GM20431 (cell line): ENCODE data around the gene LMX1A.

ENCODE experiments used
- in situ Hi-C: fragments of 300-500 bp; cut with MseI, MboI; formaldehyde crosslinking; loops from one replicate; pipeline ENCODE4 v1.15.0; 2020; ENCODE audit warnings: low sequenced_read_pairs; ENCODE audit not compliant: unreplicated experiment

The LMX1A gene

DNA sequence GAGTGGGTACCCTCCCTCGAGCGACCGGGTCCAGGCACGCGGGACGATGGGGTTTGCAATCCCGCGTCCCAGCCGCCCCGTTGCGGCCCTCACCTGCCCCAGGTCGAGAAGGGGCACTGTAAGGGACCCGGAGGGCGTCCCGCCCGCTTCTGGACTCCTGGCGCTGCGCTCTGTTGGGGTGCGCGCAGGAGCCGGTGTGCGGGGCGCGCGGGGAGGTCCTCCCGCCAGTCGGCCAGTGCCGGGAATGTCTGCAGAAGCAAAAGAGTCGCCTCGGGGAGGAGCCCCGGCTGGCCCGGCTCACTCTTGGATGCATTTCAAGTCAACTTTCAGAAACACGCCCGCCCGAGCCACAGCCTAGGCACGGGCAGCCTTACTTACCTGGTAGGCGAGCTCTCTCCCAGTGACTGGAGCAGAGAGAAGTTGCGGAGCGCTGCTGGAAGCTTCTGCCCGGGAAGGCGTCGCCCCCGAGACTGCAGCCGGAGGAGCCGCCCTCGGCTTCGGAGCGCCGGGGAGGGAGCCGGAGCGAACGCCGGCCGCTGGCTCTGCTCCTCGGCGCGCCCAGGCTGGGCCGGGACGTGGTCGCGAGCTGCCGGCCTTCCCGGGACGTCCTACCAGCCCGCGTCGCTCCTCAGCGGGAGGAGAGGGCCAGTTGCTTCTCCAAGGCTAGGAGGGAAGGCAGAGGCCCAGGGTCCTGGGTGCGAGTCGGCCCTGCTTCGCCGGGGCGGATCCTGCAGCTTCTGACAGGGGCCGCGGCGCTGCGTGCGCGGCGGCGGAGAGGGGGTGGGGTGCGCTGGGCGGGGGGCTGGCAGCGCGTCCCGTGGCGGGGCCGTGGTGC is at the start of gene LMX1A:
LMX1A (minus strand) TSS at position 739 of the 835 bp plus-strand sequence. CDS start 1,156 bp downstream, outside the sequence.
- in situ Hi-C loops: no loop called here

DNA sequence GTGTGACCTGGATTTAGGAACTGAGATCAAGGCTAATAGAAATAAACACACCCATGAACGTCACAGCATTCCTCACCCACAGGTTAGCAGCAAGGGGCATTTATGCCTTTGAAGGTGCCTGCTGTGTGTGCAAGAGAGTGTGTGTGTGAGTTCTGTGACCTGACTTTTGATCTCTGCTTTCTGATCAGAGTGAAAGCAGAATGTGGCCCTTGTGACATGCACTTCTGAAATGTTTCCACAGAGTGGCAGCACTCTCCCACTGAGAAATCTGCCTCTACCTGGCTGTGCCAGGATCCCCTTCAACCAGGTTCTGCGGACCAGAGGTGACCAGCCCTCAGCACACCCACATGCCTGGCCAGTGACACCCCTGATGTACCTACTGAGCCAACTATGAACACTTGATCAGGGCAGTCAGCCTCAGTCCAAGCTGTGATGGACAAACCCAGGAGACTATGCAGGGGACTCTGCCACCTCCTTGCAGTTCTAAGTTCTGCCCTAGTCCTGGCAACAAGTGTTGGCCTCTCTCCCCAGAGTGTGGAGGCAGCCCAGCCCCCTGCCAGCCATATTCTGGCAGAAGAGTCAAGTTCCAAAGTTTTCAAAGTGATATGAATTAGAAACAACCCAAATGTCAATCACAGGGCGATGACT is 47.4 kb upstream of the LMX1A start:
- in situ Hi-C loops: no loop called here

DNA sequence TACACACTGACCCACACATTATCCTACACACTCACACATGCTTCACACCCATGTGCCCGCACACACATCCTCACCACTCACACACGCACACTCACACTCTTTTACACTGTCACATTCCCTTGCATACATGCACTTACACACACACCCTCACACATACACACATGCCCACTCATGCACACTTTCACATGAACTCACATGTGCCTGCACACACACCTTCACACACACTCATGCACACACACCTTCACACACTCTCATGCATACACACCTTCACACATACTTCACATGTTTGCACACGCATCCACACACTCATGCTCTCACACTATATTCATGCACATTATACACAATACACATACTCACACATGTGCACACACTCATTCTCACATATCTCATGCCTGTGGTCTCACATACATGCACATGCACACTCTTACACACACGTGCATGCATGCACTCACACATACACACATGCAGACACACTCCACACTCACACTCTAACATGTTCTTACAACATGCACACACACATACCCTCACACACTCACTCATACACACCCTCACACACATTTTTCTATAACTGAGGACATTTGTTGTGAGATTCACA is 46.1 kb upstream of the LMX1A start:
- in situ Hi-C loops: no loop called here

DNA sequence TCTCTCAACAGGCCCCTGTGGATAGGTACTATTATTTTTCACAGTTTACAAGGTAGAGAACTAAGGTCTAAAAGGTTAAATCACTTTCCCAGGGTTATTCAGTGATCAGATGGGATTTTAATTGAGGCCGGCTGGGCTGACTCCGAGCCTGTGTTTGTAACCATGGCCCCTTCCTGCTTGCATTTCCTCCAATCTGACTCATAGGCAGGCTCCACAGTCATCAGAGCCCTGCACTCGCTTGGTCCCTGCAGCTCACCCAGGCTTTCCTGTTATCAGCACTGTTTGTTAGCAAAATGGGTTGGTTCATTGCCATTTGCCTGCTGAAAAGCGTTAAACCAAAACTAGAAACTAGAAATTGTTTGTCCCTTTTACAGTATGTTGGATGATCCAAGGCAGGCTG is 41.4 kb upstream of the LMX1A start:
- in situ Hi-C loops: loop anchor here (25.0 kb wide), 1 partner anchor 514 kb away; no protein-coding TSS in a partner anchor

DNA sequence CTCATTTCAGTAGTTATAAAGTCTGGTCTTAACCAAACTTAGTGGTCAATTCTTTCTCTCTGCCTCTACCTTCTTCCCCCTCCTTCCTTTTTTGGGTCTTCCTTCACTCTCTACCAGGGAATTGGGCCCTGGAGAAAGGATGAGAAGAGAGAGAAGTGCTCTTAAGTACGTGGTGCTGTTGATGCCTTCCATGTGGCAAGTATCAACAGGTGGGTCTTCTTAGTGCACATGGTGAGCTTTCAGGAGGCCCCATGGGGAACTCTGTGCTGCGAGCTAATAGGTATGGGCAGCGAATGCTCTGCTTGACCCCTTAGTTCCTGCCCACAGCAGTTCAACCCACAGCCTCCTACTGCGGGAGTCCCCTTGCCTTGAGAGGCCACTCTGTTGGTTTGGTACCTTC is 39.4 kb upstream of the LMX1A start:
- in situ Hi-C loops: loop anchor here (25.0 kb wide), 1 partner anchor 516 kb away; no protein-coding TSS in a partner anchor

DNA sequence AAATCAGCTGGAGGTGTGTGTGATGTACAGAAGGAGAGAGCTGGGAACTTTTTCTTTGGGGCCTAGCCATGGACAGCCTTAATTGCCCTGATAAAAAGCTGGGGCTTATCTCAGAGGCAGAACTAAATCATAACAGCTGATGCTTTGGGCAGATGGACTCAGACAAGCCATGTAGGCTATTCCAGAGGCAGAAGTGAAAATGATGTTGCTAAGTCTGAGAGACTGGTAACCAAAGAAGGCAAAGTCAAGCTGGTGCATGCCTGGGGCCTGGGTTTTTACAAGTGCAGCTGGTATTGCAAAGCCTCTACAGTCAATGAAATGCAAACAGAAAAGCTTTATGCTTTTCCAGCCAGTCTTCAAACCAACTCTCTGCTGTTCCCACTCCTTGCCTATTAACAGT is 39.0 kb upstream of the LMX1A start:
- in situ Hi-C loops: loop anchor here (25.0 kb wide), 1 partner anchor 517 kb away; no protein-coding TSS in a partner anchor

DNA sequence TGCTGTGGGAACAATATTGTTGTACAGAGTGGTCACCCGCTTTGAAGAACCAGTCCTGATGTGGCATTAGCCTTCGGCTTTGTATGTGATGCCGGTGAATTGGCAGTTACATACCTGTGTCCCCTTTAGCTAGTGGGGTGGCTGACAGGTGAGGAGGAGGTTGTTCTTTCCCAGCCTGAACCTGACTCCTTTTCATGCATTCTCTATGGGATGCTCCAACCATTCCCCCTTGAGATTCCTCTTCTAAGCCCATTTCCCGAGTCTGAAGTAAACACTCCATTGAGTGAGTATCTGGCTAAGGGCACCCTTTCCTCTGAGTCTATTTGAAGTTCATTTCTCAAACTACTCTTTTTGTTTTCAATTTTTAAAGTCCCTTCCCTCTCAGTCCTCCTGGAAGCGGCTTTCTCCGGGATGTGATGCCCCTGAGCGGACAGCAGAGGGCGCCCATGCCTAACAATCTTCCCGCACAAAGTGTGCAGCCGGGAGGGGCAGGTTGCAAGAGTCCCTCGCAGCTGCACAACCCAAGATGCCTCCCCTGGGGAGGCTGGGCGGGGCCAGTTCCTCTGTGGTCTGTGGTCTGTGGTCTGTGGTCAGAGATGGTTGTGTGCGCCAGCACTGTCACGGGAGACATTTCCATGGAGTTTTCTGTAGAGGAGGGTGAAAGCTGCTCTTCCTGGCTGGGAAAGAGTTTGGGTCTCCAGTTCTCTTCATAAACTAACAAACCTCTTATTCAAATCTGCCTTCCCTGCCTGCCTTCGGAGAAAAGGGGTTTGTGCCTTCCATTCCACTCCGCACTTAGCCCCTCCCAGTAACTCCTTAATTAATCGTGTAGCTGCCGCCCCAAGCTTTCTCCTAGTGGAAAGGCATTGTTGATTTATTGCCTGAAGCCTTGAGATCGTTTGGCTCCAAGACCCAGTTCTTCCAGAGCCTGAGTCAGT is 36.4 kb upstream of the LMX1A start:
- in situ Hi-C loops: loop anchor here (5.0 to 25.0 kb wide), 2 partner anchors 199 to 519 kb away; no protein-coding TSS in a partner anchor

DNA sequence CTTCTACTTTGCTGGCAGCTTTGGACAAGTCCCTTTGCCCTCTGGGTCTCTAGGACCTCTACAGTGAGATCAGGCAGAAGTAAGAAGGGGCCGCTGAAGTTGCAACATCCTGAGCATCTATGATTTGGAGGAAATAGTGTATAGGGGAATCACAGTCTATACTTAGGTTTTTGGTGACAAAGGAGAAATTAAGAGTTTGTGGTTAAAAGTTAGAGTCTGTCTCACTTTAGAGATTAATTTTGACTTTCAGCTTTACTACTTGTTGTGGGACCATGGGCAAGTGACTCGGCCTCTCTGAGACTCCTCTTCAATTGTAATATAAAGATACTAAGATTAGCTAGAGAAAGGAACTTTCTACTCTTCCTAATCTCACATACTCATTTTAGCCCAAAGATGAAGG is 33.1 kb upstream of the LMX1A start:
- in situ Hi-C loops: loop anchor here (5.0 to 25.0 kb wide), 2 partner anchors 203 to 523 kb away; no protein-coding TSS in a partner anchor

DNA sequence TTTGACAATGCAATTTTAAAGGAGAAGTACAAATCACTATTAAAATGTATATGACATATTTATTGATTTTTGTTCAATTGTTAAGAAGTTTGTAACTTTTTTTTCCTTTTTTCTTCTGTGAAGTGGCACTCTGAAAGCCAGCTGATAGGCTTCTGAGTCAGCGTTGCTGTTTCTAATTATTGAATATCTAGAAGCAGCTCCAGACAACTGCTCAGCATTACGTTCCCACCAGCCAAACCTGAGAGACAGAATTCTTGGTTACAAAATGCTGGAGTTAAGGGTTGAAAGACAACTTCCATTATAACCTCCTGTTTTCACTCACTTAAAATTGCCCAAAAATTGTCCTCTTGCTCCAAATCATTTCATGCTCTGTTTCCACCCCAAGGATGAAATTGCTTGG is 31.4 kb upstream of the LMX1A start:
- in situ Hi-C loops: loop anchor here (25.0 kb wide), 1 partner anchor 524 kb away; no protein-coding TSS in a partner anchor

DNA sequence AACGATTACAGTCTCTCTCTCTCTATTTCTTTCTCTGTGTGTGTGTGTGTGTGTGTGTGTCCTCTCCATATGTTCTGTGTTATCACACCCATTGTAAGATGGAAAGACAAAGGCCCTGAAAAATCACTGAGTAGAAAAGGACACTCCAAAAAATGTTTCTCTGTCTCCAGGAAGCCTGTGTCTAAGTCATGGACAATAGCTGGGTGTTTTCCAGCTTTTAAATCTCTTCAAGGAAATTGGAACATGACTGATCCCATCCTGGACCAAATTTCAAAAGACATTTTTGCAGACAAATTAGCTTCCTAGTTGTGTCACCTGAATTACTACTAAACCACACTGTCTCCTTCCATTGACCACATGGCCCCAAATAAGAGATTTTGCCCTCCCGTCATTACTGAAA is 31.0 kb upstream of the LMX1A start:
- in situ Hi-C loops: loop anchor here (25.0 kb wide), 1 partner anchor 525 kb away; no protein-coding TSS in a partner anchor

DNA sequence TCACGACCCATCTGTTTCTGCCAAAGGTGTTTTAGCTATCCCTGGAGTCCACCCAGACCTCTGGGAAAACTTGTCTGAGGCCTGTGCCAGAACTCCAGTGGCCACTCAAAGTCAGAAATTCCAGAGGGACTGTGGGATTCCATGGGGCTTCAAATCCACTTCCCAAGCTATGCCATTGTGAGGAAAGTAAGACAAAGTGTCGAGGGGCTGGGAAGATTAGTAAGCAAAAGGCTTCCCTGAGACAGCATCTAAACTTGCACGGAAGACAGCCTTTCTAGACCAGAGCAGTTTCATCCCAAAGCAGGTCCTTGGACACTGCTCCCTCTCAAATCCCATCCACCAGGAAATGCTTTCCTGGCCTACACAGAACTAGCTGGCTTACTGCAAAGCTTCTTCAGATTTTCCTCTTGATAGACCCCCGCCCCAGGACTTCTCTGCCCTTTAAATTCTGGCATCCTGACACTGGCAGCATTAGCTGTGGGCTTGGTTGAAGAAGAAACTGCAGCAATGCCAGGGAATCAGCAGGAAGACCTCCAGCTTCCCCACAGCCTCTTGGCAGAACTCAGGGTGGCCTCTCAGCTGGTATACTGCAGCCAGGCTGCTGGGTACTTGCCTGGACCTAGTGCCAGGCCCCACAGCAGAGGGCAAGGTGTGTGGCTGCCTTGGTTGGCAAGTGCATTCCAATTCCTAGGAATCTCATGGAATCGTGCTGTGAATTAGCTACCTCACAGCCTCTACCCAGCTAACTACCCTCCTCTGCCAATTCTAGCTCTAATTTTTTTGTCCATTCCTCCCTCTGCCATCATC is 27.3 kb upstream of the LMX1A start:
- in situ Hi-C loops: loop anchor here (25.0 kb wide), 1 partner anchor 528 kb away; no protein-coding TSS in a partner anchor

DNA sequence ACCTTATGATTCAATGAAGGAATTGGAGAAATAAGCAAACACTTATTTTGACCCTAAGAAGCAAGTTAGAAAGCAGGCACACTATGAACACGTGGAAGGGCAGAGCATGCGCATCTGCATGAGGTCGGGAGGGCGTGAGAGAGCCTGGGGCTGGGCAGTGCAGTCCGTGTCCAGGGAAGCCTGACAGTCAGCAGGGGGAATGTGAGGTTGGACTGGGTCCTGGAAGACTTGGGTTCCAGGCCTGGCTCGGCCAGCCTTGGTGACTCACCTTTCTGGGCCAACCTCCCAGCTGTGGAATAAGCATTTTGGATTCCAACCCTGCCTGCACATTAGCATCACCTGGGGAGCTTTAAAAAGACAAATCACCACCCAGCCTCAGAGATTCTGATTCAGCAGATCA is 26.6 kb upstream of the LMX1A start:
- in situ Hi-C loops: loop anchor here (25.0 kb wide), 1 partner anchor 529 kb away; no protein-coding TSS in a partner anchor

DNA sequence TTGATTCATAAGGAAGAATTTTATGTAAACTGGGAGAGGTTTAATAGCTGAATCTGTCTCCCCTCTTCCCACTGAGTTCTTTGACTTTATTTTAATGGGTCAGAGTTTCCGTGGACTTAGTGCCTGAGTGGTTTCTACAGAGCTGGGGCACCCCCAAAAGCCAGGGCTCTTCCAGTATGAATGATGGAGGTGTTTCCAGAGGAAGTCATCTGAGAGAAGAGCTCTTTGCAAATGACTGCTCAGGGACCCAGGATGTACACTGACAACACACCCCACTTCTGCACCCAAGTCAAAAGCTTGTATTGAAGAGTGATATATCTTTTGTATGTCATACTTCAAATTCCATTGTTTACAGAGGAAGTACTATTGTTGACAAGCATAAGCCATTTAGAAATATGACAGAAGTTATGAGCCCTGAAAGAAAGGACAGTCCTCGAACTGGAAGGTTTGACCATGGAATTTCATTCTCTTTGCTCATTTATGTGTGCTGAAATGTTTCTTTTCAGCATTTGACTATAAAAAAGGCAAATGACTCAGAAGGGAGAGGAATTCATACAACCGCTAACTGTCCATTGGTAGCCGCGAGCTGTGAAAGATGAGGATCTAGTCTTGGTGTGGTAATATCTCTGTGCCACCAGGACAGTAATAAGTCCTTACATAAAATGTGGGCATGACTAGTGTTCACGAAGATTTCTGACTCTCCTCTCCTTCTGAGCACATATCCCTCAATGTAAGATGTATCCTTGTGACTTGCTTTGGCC is 25.4 kb upstream of the LMX1A start:
- in situ Hi-C loops: loop anchor here (25.0 kb wide), 1 partner anchor 530 kb away; no protein-coding TSS in a partner anchor

DNA sequence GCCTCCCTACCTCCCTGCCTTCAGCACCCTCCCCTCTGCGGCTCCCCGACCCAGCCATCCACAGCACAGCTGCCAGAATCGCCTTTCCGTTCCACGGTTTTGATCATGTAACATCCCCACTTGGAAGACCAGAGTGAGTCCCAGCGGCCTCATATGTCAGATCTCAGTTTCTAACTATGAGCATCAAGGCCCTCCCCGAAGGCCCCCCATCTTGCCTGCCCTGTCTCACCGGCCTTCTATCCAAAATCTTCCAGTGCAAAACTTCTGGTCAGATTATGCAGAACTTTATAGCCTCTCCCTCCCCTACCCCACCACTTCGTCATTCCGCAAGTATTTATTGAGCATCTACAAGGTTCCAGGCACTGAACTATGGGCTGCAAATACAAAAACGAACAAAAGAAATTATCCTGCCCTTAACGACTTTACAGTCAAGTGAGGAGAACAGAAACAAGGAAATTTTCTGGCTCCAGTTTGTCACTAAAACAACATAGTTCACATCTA is 20.3 kb upstream of the LMX1A start:
- in situ Hi-C loops: loop anchor here (25.0 kb wide), 1 partner anchor 535 kb away; no protein-coding TSS in a partner anchor

DNA sequence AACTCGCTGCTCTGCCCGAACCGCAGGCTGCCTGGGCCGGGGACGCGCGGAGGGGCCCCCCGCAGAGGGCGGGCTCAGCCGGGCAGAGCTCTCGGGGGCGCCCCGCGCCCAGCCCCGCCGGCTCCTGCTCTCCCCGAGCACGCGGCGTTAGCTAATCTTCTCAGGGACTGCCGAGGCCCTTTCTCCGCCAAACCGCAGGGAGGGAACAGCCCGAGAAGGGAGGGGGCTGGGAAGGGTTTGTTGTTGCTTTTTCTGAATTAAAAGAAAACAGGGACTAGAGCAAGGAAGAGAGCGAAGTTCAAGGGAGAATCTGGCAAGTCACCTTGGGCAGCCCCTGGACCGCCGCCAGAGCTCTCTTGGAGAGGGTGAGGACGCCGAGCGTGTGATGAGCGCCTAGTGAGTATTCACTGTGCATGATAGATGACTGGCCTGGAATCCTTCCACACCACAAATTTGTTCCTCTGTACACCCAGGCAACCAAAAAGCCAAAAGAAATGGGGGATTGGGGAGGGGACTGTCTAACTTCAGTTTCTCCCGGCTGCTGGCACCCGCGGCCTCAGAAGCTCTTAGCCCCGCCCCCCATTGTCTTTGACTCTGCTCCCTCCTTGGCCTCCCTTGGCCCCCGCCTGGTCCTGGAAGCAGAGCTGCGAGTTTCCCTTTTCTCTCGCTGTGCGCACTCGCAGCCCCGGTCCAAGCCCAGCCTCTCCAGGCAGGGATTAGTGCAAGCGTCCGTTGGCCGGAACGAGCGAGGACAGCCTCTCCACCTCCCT is 19.7 kb upstream of the LMX1A start:
- in situ Hi-C loops: loop anchor here (25.0 kb wide), 1 partner anchor 536 kb away; no protein-coding TSS in a partner anchor

DNA sequence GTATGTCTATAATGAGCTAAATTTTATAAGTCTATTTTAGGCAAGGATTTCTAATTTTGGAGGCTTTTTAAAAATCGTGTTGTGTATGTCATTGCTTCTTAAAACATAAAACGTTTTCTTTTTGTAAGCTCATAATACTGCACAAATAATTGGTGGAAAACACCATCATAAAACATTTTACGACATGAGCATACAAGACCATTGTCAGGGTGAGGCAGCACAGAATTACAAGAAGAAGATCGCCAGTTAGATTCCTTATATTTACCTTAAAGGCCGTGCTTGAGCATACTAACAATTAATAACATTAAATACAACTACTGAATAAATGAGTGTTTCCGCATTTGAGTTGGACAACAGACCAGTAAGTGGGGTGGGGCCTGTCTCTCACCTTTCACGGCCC is 19.1 kb upstream of the LMX1A start:
- in situ Hi-C loops: loop anchor here (25.0 kb wide), 1 partner anchor 537 kb away; no protein-coding TSS in a partner anchor
